Measurements from ENCODE around the gene CLEC1A. TPM values are rescaled to one million over a fixed set of nuclear protein-coding genes. Genes with fewer than 3 reads are reported as not detected.

The CLEC1A gene
- total RNA-seq, 2 experiments from 2014 or later = not detected

Other genes with a start within 250 kb of the CLEC1A start
- 10 to 100 TPM; 83.9 to 89.7 TPM for gene CLEC2B, start 229.6 kb downstream of the CLEC1A start, total RNA-seq
- under 1 TPM; 0.58 to 0.74 TPM for gene KLRF2, start 217.5 kb downstream of the CLEC1A start, total RNA-seq
- gene CLEC2A, start 166.6 kb downstream of the CLEC1A start, total RNA-seq = not detected
- gene CLEC12A, start 127.6 kb downstream of the CLEC1A start, total RNA-seq = 1 to 10 TPM; 4.0 to 5.2 TPM
- gene CLEC1B, start 99.9 kb downstream of the CLEC1A start, total RNA-seq = not detected
- under 1 TPM; 0.40 to 0.83 TPM for gene CLEC12B, start 88.4 kb downstream of the CLEC1A start, total RNA-seq
- gene CLEC9A, start 68.3 kb downstream of the CLEC1A start, total RNA-seq = not detected
- gene CLEC7A, start 31.2 kb upstream of the CLEC1A start, total RNA-seq = under 1 TPM; 0.36 to 0.48 TPM
- gene OLR1, start 73.1 kb upstream of the CLEC1A start, total RNA-seq = not detected
- gene TMEM52B, start 80.0 kb upstream of the CLEC1A start, total RNA-seq = not detected
- gene GABARAPL1, start 113.9 kb upstream of the CLEC1A start, total RNA-seq = 10 to 100 TPM; 50.9 to 56.2 TPM
- gene KLRD1, start 208.9 kb upstream of the CLEC1A start, total RNA-seq = 10 to 100 TPM; 19.8 to 30.6 TPM